ENCODE measurements around the gene ARAF.

ARAF gene

GRCh38 chrX:47571215-47571614, 10.2 kb downstream of the ARAF start:
- H3K79me2 ChIP-seq (ENCODE audit: control insufficient read depth, low read length), result no peaks in the 10 kb centered on the region
- no peaks in the 10 kb centered on the region for H3K9me3 ChIP-seq (ENCODE audit: control insufficient read depth, insufficient read depth, low read length)
- H3K4me3 ChIP-seq (ENCODE audit: low read length), result no peak overlapping the region
- H3K4me2 ChIP-seq (ENCODE audit: low read length), result no peak overlapping the region
- H3K4me1 ChIP-seq (ENCODE audit: control insufficient read depth, low read length), result no peaks in the 10 kb centered on the region
- H3K36me3 ChIP-seq (ENCODE audit: control insufficient read depth, low read length), result peaks cover 36% of the 10 kb centered on the region
- no peaks in the 10 kb centered on the region for H3F3A ChIP-seq (ENCODE audit: control insufficient read depth, insufficient read depth)
- no peaks in the 10 kb centered on the region for H4K20me1 ChIP-seq (ENCODE audit: control insufficient read depth, insufficient read depth, low read depth, low read length)
- no peaks in the 10 kb centered on the region for H3K9me2 ChIP-seq (replicated peaks; ENCODE audit: control insufficient read depth, low read length)
- H3K27me3 ChIP-seq (ENCODE audit: control insufficient read depth, low read length), result no peaks in the 10 kb centered on the region
- no peak overlapping the region for H3K27ac ChIP-seq (ENCODE audit: low read depth, low read length)
- TF ChIP-seq, protein P1, sequence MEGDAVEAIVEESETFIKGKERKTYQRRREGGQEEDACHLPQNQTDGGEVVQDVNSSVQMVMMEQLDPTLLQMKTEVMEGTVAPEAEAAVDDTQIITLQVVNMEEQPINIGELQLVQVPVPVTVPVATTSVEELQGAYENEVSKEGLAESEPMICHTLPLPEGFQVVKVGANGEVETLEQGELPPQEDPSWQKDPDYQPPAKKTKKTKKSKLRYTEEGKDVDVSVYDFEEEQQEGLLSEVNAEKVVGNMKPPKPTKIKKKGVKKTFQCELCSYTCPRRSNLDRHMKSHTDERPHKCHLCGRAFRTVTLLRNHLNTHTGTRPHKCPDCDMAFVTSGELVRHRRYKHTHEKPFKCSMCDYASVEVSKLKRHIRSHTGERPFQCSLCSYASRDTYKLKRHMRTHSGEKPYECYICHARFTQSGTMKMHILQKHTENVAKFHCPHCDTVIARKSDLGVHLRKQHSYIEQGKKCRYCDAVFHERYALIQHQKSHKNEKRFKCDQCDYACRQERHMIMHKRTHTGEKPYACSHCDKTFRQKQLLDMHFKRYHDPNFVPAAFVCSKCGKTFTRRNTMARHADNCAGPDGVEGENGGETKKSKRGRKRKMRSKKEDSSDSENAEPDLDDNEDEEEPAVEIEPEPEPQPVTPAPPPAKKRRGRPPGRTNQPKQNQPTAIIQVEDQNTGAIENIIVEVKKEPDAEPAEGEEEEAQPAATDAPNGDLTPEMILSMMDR (IDR thresholded peaks at IDR 0.05; ENCODE audit: low read depth, low read length, poor library complexity, severe bottlenecking), result no peak
- no peak for TF ChIP-seq EZH2phosphoT487 (IDR thresholded peaks at IDR 0.05; ENCODE audit: borderline replicate concordance, low read length)

DNA sequence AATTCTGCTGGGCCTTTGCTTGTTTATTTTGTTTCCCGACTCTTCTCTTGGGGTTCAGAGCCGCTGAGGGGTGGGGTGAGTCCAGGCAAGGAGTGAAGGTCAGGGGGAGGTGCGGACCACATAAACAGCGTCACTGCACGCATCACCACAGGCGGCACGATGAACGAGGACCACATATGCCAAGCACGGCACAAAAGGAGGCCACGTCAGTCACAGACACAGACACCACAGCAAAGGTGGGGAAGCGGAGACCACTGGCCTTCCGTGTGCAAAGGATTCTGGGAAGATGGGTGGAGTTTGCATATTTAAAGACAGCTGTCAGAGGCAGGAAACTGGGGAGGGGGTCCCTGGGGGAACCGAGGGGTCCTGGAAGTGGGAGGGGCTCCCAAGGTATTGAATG, 10.9 kb downstream of the ARAF start:
- Histone ChIP-seq H3K4me1 (ENCODE audit: control insufficient read depth, low read length) (no peaks in the 10 kb centered on the region), H4K20me1 (ENCODE audit: control insufficient read depth, insufficient read depth, low read depth, low read length) (no peaks in the 10 kb centered on the region), H3K4me3 (ENCODE audit: low read length) (no peak overlapping the region), H3K27me3 (ENCODE audit: control insufficient read depth, low read length) (no peaks in the 10 kb centered on the region), H3K9me3 (ENCODE audit: control insufficient read depth, insufficient read depth, low read length) (no peaks in the 10 kb centered on the region), H3K36me3 (ENCODE audit: control insufficient read depth, low read length) (peaks cover 32% of the 10 kb centered on the region), H3K9me2 (replicated peaks; ENCODE audit: control insufficient read depth, low read length) (no peaks in the 10 kb centered on the region), H3K27ac (ENCODE audit: low read depth, low read length) (no peak overlapping the region), H3K4me2 (ENCODE audit: low read length) (no peak overlapping the region), H3F3A (ENCODE audit: control insufficient read depth, insufficient read depth) (no peaks in the 10 kb centered on the region), H3K79me2 (ENCODE audit: control insufficient read depth, low read length) (no peaks in the 10 kb centered on the region)
- TF ChIP-seq EZH2phosphoT487 (IDR thresholded peaks at IDR 0.05; ENCODE audit: borderline replicate concordance, low read length), result no peak
- TF ChIP-seq, protein P1 (IDR thresholded peaks at IDR 0.05; ENCODE audit: low read depth, low read length, poor library complexity, severe bottlenecking), result no peak

DNA sequence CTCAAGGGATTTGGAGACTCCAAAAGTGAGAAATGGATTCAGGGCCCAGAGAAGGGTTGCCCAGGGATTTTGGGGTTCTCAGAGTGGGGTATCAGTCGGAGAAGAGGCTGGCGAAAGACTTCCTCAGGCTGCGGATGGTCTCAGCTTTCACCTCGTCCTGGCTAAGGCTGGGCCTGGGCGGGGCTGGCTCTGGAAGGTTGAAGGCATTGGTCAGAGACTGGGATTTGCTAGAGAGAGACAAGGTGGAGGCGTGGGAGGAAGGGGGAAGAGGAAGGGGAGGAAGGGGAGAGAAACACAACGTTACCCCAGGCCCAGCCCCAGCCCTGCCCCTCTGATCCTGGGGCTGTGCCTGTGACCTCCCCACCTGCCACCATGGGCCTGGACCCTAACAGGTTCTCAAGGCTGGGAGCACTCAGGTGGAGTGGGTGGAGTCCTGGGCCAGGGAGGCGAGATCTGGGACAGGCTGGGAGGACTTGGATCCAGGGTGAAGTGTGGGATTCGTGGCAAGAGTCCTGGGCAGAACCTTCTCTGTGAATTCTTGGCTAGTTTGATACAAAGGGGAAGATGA, 11.9 kb downstream of the ARAF start:
- Histone ChIP-seq H3F3A (ENCODE audit: control insufficient read depth, insufficient read depth) (no peaks in the 10 kb centered on the region), H3K36me3 (ENCODE audit: control insufficient read depth, low read length) (peaks cover 24% of the 10 kb centered on the region), H3K79me2 (ENCODE audit: control insufficient read depth, low read length) (no peaks in the 10 kb centered on the region), H3K4me3 (ENCODE audit: low read length) (no peak overlapping the region), H4K20me1 (ENCODE audit: control insufficient read depth, insufficient read depth, low read depth, low read length) (no peaks in the 10 kb centered on the region), H3K27me3 (ENCODE audit: control insufficient read depth, low read length) (no peaks in the 10 kb centered on the region), H3K4me2 (ENCODE audit: low read length) (no peak overlapping the region), H3K4me1 (ENCODE audit: control insufficient read depth, low read length) (no peaks in the 10 kb centered on the region), H3K9me3 (ENCODE audit: control insufficient read depth, insufficient read depth, low read length) (no peaks in the 10 kb centered on the region), H3K27ac (ENCODE audit: low read depth, low read length) (no peak overlapping the region), H3K9me2 (replicated peaks; ENCODE audit: control insufficient read depth, low read length) (no peaks in the 10 kb centered on the region)
- TF ChIP-seq EZH2phosphoT487 (IDR thresholded peaks at IDR 0.05; ENCODE audit: borderline replicate concordance, low read length), result no peak
- TF ChIP-seq, protein P1 (IDR thresholded peaks at IDR 0.05; ENCODE audit: low read depth, low read length, poor library complexity, severe bottlenecking), result no peak

All from DOHH2 (cell line).